ENCODE measurements around the gene FMO2.

The FMO2 gene

DNA sequence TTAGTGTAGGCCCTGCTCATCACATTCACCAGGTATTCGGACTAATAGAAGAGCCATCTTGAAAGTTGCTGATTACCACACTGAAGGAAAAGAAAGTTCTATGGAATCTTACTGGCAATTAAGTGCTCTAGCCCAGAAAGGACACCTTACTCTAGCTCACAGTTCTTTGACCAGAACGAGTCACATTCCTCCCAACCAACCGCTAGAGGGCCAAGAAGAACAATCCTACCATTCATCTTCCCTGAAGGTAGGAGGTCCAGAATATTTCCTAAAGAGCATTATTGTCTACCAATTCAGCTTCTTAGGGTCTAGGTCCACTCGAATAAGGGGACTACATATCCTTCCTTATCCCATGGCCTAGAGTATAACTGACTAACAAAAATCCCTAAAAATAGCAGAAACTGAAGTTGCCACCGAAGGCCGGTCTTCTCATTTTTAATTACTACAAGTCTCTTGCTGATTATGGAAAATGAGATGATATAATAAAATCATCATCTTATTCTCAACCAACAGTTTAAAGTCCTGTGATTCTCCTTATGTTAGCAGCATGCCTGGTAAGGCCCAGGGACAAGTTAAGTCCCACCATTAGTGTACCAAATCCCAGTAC lies 60.5 kb downstream of the FMO2 start:
- Histone ChIP-seq H3K4me1 (no peaks in the 10 kb centered on the region), H3K9ac (no peak overlapping the region), H3K4me3 (ENCODE audit: low read depth, low read length) (no peak overlapping the region), H3K9me3 (ENCODE audit: control insufficient read depth, low read length) (no peaks in the 10 kb centered on the region), H3K27ac (no peak overlapping the region), H3K79me2 (no peaks in the 10 kb centered on the region), H3K27me3 (ENCODE audit: control insufficient read depth, insufficient read depth, low read length) (no peaks in the 10 kb centered on the region), H3K36me3 (ENCODE audit: control insufficient read depth, insufficient read depth, low read length) (no peaks in the 10 kb centered on the region), H2AFZ (no peak overlapping the region), H3K4me2 (ENCODE audit: low read length) (no peak overlapping the region)
- TF ChIP-seq, protein P1, sequence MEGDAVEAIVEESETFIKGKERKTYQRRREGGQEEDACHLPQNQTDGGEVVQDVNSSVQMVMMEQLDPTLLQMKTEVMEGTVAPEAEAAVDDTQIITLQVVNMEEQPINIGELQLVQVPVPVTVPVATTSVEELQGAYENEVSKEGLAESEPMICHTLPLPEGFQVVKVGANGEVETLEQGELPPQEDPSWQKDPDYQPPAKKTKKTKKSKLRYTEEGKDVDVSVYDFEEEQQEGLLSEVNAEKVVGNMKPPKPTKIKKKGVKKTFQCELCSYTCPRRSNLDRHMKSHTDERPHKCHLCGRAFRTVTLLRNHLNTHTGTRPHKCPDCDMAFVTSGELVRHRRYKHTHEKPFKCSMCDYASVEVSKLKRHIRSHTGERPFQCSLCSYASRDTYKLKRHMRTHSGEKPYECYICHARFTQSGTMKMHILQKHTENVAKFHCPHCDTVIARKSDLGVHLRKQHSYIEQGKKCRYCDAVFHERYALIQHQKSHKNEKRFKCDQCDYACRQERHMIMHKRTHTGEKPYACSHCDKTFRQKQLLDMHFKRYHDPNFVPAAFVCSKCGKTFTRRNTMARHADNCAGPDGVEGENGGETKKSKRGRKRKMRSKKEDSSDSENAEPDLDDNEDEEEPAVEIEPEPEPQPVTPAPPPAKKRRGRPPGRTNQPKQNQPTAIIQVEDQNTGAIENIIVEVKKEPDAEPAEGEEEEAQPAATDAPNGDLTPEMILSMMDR (IDR thresholded peaks at IDR 0.05): peak; percentile 43

DNA sequence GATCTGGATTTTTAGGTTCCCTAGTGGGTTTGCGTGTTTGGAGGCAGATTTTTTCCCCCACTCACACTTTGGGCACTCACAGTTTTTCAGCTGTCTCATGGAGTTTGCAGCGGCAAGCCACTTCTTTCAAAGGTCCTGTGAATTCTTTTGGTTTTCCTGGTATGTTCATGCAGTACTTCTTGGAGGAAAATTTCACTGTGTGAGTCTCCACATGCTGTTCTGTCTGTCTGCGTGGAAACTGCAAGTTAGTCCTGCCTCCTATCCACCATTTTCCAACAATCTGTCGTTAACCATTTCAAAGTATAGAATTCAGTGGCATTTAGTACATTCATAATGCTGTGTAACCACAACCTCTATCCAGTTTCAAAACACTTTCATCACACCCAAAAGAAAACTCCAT lies 62.4 kb downstream of the FMO2 start:
- Histone ChIP-seq H3K9me3 (ENCODE audit: control insufficient read depth, low read length) (no peaks in the 10 kb centered on the region), H2AFZ (no peak overlapping the region), H3K9ac (no peak overlapping the region), H3K36me3 (ENCODE audit: control insufficient read depth, insufficient read depth, low read length) (no peaks in the 10 kb centered on the region), H3K27ac (no peak overlapping the region), H3K4me1 (no peaks in the 10 kb centered on the region), H3K4me3 (ENCODE audit: low read depth, low read length) (no peak overlapping the region), H3K27me3 (ENCODE audit: control insufficient read depth, insufficient read depth, low read length) (no peaks in the 10 kb centered on the region), H3K79me2 (no peaks in the 10 kb centered on the region), H3K4me2 (ENCODE audit: low read length) (no peak overlapping the region)
- TF ChIP-seq, protein P1 (IDR thresholded peaks at IDR 0.05): no peak

DNA sequence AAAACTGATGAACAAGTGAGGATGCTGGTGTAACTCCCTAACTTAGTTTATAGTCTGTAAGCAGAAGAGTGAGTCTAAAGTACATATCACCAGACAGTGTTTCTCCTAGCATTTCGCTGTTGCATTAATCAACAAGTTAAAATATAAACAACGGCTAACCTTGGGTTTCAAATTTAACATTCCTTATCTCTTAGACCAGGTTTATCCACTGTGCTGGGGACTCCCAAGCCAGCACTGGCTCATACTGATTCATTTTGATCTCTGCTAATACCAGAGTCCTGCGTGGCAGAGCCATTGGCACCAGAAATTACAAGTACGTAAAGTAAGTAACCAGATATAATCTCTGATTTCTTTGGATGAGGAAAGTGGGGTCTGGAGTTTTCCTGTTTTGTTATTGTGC lies 63.2 kb downstream of the FMO2 start, which contains the start of gene FMO1:
Gene FMO1, plus strand, starts transcription at position 193 of the 400 bp plus-strand sequence. CDS start 9,594 bp downstream, outside the sequence.
- Histone ChIP-seq H3K4me1 (no peaks in the 10 kb centered on the region), H3K27ac (no peak within 1 kb of the TSS), H3K9me3 (ENCODE audit: control insufficient read depth, low read length) (no peaks in the 10 kb centered on the region), H3K79me2 (no peaks in the 10 kb centered on the region), H2AFZ (no peak within 1 kb of the TSS), H3K27me3 (ENCODE audit: control insufficient read depth, insufficient read depth, low read length) (no peaks in the 10 kb centered on the region), H3K4me3 (ENCODE audit: low read depth, low read length) (no peak within 1 kb of the TSS), H3K4me2 (ENCODE audit: low read length) (no peak within 1 kb of the TSS), H3K36me3 (ENCODE audit: control insufficient read depth, insufficient read depth, low read length) (no peaks in the 10 kb centered on the region), H3K9ac (no peak within 1 kb of the TSS)
- TF ChIP-seq, protein P1 (IDR thresholded peaks at IDR 0.05): no peak

DNA sequence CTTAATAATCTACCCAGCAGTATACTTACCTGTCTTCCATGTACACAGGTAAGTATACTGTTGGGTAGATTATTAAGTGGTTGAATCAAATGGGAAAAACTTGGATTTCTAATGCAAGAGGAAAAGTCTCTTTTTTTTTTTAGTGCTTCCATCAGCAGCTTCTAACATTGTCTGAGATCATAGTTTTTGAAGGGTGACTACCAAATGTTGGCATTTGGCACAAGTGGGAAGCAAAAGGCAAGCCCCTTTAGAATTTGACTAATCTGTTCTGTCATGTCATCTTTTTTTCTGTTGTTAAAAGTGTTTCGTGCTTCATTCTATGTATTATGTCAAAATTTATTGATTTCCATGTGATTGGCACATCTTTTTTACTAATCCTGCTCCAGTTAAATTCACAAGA lies 63.7 kb downstream of the FMO2 start:
- H3K4me3 ChIP-seq (ENCODE audit: low read depth, low read length): no peak overlapping the region
- no peak overlapping the region for H3K4me2 ChIP-seq (ENCODE audit: low read length)
- H3K27ac ChIP-seq: no peak overlapping the region

More for the DNA sequence above, 63.7 kb downstream of the FMO2 start:
- no peak overlapping the region for H2AFZ ChIP-seq
- no peaks in the 10 kb centered on the region for H3K9me3 ChIP-seq (ENCODE audit: control insufficient read depth, low read length)
- H3K9ac ChIP-seq: no peak overlapping the region
- H3K27me3 ChIP-seq (ENCODE audit: control insufficient read depth, insufficient read depth, low read length): no peaks in the 10 kb centered on the region
- no peaks in the 10 kb centered on the region for H3K4me1 ChIP-seq
- H3K79me2 ChIP-seq: no peaks in the 10 kb centered on the region
- no peaks in the 10 kb centered on the region for H3K36me3 ChIP-seq (ENCODE audit: control insufficient read depth, insufficient read depth, low read length)
- TF ChIP-seq, protein P1 (IDR thresholded peaks at IDR 0.05): no peak
